Mesenchymal stem cell (in vitro differentiated cells and primary cell): ENCODE results near the gene SARDH.
A peak's percentile ranks its signal among the peaks of the same experiment; 100 is the strongest.

ENCODE experiments used
- DNase-seq: peaks from one replicate; pipeline ENCODE4 v3.0.0-alpha.2; 2013
- H2AFZ ChIP-seq: one replicate; pipeline ENCODE4 v1.6.1; 2013; ENCODE audit warnings: low read depth, mild to moderate bottlenecking, control low read depth, inconsistent platforms, low read length, moderate library complexity
- H2AK5ac ChIP-seq: 2 replicates; pipeline ENCODE4 v1.6.1; 2013; ENCODE audit warnings: low read length, moderate library complexity, mild to moderate bottlenecking, inconsistent platforms; ENCODE audit not compliant: severe bottlenecking
- H2BK120ac ChIP-seq: one replicate; pipeline ENCODE4 v1.6.1; 2013; ENCODE audit warnings: low read depth, mild to moderate bottlenecking, inconsistent platforms, low read length, moderate library complexity
- H2BK12ac ChIP-seq, 2 experiments: one replicate each; pipeline ENCODE4 v1.6.1; 2013; ENCODE audit warnings: inconsistent platforms in 2 of 2, low read length in 2 of 2, mild to moderate bottlenecking in 2 of 2, moderate library complexity in 2 of 2, control low read depth in 1 of 2
- H2BK15ac ChIP-seq: one replicate; pipeline ENCODE4 v1.6.1; 2013; ENCODE audit warnings: mild to moderate bottlenecking, low read depth, inconsistent platforms; ENCODE audit not compliant: poor library complexity, severe bottlenecking
- H2BK5ac ChIP-seq: 2 replicates; pipeline ENCODE4 v1.6.1; 2013; ENCODE audit warnings: low read depth, mild to moderate bottlenecking, low read length, control low read depth, inconsistent platforms; ENCODE audit not compliant: poor library complexity, severe bottlenecking
- H3K14ac ChIP-seq, 2 experiments: one replicate each; pipeline ENCODE4 v1.6.1; 2013; ENCODE audit warnings: inconsistent platforms in 2 of 2, low read length in 2 of 2, control low read depth in 1 of 2, mild to moderate bottlenecking in 1 of 2, moderate library complexity in 1 of 2
- H3K18ac ChIP-seq, 2 experiments: one replicate each; pipeline ENCODE4 v1.6.1; 2013; ENCODE audit warnings: inconsistent platforms in 2 of 2, low read length in 2 of 2, control low read depth in 1 of 2, low read depth in 1 of 2, mild to moderate bottlenecking in 1 of 2
- H3K23ac ChIP-seq, 2 experiments: one replicate each; pipeline ENCODE4 v1.6.1; 2013; ENCODE audit warnings: inconsistent platforms in 2 of 2, low read length in 2 of 2, mild to moderate bottlenecking in 2 of 2, moderate library complexity in 2 of 2, control low read depth in 1 of 2
- H3K27ac ChIP-seq: 2 replicates; pipeline ENCODE4 v1.5.1; 2013; ENCODE audit warnings: mild to moderate bottlenecking, moderate library complexity, low read length, control low read depth, inconsistent platforms; ENCODE audit not compliant: poor library complexity, severe bottlenecking
- H3K27me3 ChIP-seq, 2 experiments: 2 replicates each; pipeline versions ENCODE4 v1.6.1 to v1.7.0; 2013; ENCODE audit warnings: low read length in 2 of 2, mild to moderate bottlenecking in 2 of 2, moderate library complexity in 2 of 2, control low read depth in 1 of 2, inconsistent platforms in 1 of 2; ENCODE audit not compliant: control insufficient read depth in 1 of 2, insufficient read depth in 1 of 2
- H3K36me3 ChIP-seq, 2 experiments: 2 replicates each; pipeline versions ENCODE4 v1.6.1 to v1.7.0; 2013; ENCODE audit warnings: low read length in 2 of 2, control low read depth in 1 of 2, inconsistent platforms in 1 of 2, low read depth in 1 of 2, mild to moderate bottlenecking in 1 of 2; ENCODE audit not compliant: insufficient read depth in 2 of 2, control insufficient read depth in 1 of 2
- H3K4ac ChIP-seq, 2 experiments: one replicate each; pipeline ENCODE4 v1.6.1; 2013; ENCODE audit warnings: inconsistent platforms in 2 of 2, low read length in 2 of 2, mild to moderate bottlenecking in 2 of 2, moderate library complexity in 2 of 2, control low read depth in 1 of 2, low read depth in 1 of 2
- H3K4me1 ChIP-seq: 2 replicates; pipeline ENCODE4 v1.6.1; 2013; ENCODE audit warnings: low read depth, low read length, control low read depth; ENCODE audit not compliant: control insufficient read depth, insufficient read depth
- H3K4me2 ChIP-seq: 2 replicates; pipeline ENCODE4 v1.6.1; 2013; ENCODE audit warnings: low read length, mild to moderate bottlenecking, inconsistent platforms; ENCODE audit not compliant: poor library complexity, severe bottlenecking
- H3K4me3 ChIP-seq, 2 experiments: 2 replicates each; pipeline versions ENCODE4 v1.5.1 to v1.7.0; 2013; ENCODE audit warnings: low read length in 2 of 2, mild to moderate bottlenecking in 2 of 2, control low read depth in 1 of 2, low read depth in 1 of 2; ENCODE audit not compliant: insufficient read depth in 1 of 2
- H3K79me1 ChIP-seq: replicated peaks from 2 replicates; pipeline ENCODE4 v1.6.1; 2013; ENCODE audit warnings: mild to moderate bottlenecking, control low read depth, low read length, inconsistent platforms; ENCODE audit not compliant: poor library complexity, severe bottlenecking
- H3K9ac ChIP-seq: 2 replicates; pipeline ENCODE4 v1.7.0; 2013; ENCODE audit warnings: mild to moderate bottlenecking, low read length, moderate library complexity
- H3K9me3 ChIP-seq: 2 replicates; pipeline ENCODE4 v1.7.0; 2013; ENCODE audit warnings: mild to moderate bottlenecking, low read length; ENCODE audit not compliant: control insufficient read depth
- H4K8ac ChIP-seq: one replicate; pipeline ENCODE4 v1.6.1; 2013; ENCODE audit warnings: inconsistent platforms, mild to moderate bottlenecking, low read length, moderate library complexity
- H4K91ac ChIP-seq: one replicate; pipeline ENCODE4 v1.6.1; 2013; ENCODE audit warnings: mild to moderate bottlenecking, low read length, inconsistent platforms
- WGBS: methylation state at CpG from one replicate; pipeline ENCODE4 v1.1.7; 2013; ENCODE audit warnings: mixed read lengths; 5-methylcytosine and 5-hydroxymethylcytosine counted together

Gene SARDH

DNA sequence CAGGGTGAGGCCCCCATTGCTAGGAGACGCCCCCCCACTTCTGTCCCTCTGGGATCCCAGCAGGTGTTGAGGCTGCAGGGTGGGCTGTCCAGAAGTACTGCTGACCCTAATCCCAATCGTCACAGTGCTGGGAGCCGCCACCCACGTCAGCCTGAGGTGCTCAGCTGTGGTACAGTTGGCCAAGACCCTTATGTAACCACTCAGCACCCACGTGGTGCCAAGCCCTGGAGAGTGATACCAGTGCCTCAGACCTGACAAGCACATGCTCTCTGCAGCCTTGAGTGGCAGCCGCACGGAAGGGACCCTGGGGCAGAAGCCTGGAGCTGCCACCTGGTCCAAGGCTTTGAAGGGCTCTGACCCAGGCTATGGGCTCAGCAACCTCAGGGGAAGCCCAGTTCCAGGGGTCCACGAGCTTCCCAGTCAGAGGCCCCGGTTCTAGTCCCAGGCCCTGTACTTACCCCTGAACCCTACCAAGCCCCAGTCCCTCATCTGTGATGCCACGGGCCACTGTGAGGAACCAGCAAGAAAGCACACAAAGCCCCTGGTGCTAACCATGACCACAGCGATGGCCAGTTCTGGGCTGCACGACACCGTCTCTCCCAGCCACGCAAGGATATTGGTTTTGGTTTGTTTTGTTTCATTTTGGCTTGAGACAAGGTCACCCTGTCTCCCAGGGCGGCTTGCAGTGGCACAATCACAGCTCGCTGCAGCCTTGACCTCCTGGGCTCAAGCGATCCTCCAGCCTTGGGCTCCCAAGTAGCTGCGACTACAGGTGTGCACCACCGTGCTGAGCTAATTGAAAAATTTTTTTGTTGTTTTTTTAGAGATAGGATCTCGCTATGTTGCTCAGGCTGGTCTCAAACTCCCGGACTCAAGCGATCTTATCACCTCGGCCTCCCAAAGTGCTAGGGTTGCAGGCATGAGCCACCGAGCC is 51.2 kb downstream of the SARDH start:
- H3K79me1 ChIP-seq, result no peaks in the 10 kb centered on the region
- H3K9me3 ChIP-seq, result no peaks in the 10 kb centered on the region
- no peak overlapping the region for H3K14ac ChIP-seq
- no peak overlapping the region for H3K4ac ChIP-seq
- no peak overlapping the region for H4K91ac ChIP-seq
- H3K4me1 ChIP-seq, result peaks cover 12% of the 10 kb centered on the region
- H3K4me2 ChIP-seq, result no peak overlapping the region
- H2AFZ ChIP-seq, result no peak overlapping the region
- H3K27me3 ChIP-seq, result peaks cover 3 to 40% of the 10 kb centered on the region in 2 experiments
- no peak overlapping the region for H3K18ac ChIP-seq
- no peaks in the 10 kb centered on the region for H3K36me3 ChIP-seq
- H3K23ac ChIP-seq, result no peak overlapping the region
- no peak overlapping the region for H2BK12ac ChIP-seq
- no peak overlapping the region for H3K27ac ChIP-seq
- no peak overlapping the region for H2AK5ac ChIP-seq
- WGBS, result 94% methylated on average over 24 of the region's 24 CpGs
- H2BK15ac ChIP-seq, result no peak overlapping the region
- no peak overlapping the region for H4K8ac ChIP-seq
- no peak overlapping the region for H3K4me3 ChIP-seq
- DNase-seq, result no peak
- H2BK5ac ChIP-seq, result no peak overlapping the region
- no peak overlapping the region for H2BK120ac ChIP-seq
- H3K9ac ChIP-seq, result no peak overlapping the region

DNA sequence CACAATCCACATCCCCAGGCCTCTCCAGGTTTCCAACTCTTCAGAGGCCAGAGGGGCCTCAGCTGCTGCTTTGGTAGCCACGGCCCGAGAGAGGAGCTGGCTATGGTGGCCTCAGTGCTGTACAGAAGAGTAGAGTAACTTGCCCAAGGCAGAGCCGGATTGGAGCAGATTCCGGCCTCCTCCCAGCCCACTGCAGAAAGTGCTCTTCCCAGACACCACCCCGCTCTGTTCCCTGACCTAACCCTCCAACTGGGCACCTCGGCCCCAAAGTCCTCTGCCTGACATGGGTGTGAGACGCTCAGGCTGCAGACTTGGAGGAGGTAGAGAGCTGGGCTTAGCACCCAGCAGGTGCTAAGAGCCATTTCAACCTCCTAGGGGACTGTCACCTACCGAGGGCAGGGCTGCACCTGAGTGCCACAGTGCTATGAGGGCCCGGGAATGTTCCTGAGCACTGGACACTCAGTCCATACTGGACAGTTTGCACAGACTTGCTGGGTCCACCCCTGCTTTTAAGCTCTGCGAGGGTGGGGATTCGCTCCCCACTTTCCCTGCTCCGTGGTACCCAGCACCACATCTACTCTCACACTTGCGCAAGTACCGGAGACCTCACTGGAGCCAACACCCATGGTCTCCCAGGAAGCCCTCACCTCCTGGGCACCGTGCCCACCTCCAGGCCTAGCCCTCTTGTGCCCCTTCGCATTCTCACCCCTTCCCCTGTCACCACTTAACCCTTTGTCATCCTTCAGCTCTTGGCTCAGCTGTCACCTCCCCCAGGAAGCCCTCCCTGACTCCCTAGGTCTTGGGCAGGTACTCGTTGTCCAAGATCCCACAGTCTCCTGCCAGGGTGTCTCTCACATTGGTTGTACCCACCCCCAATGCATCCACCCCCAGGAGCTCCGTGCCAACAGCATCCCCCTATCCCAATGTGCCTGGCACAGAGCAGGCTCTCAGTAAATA is 52.2 kb downstream of the SARDH start:
- Histone ChIP-seq H2AK5ac (no peak overlapping the region), H2BK12ac (peak overlapping the region in 1 of 2 experiments; percentile 1), H3K23ac (no peak overlapping the region), H3K9ac (no peak overlapping the region), H2BK120ac (no peak overlapping the region), H4K8ac (no peak overlapping the region), H3K79me1 (no peaks in the 10 kb centered on the region), H3K36me3 (no peaks in the 10 kb centered on the region), H3K27ac (no peak overlapping the region), H2BK5ac (no peak overlapping the region), H3K4ac (no peak overlapping the region), H3K4me3 (no peak overlapping the region), H3K9me3 (no peaks in the 10 kb centered on the region), H3K14ac (no peak overlapping the region), H3K18ac (no peak overlapping the region), H4K91ac (no peak overlapping the region), H3K27me3 (peaks cover 3 to 48% of the 10 kb centered on the region in 2 experiments), H3K4me1 (peaks cover 5% of the 10 kb centered on the region), H2AFZ (no peak overlapping the region), H2BK15ac (no peak overlapping the region), H3K4me2 (no peak overlapping the region)
- DNase-seq, result no peak
- 86% methylated on average over 17 of the region's 18 CpGs for WGBS

DNA sequence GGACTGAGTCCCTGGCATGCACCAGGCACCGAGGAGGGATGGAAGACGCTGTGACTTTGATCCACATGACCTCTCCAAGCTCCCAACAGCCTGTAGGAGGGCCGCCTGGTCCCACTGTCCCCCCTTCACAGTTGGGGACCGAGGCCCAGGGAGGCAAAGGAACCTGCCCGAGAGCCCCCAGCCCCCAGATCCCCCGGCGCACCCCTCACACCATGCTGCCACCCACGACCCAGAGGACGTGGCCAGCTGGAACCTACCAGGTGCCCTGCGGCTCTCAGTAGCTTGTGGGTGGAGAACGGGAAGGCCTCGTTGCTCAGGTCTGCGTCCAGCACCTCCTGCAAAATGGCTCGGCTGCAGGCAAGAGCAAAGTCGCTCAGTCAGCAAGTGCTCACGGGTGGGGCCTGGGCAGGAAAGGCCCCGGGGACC is 53.2 kb downstream of the SARDH start:
- H3K9ac ChIP-seq, result no peak overlapping the region
- no peaks in the 10 kb centered on the region for H3K36me3 ChIP-seq
- DNase-seq, result no peak
- no peak overlapping the region for H3K18ac ChIP-seq
- H2BK5ac ChIP-seq, result no peak overlapping the region
- H3K4me2 ChIP-seq, result no peak overlapping the region
- H2BK12ac ChIP-seq, result no peak overlapping the region
- no peak overlapping the region for H4K8ac ChIP-seq
- no peak overlapping the region for H3K23ac ChIP-seq
- H4K91ac ChIP-seq, result peak overlapping the region; percentile 53
- H3K4me1 ChIP-seq, result peaks cover 5% of the 10 kb centered on the region
- no peak overlapping the region for H3K14ac ChIP-seq
- no peak overlapping the region for H3K27ac ChIP-seq
- no peak overlapping the region for H2AK5ac ChIP-seq
- no peak overlapping the region for H2AFZ ChIP-seq
- H3K27me3 ChIP-seq, result peaks cover 3 to 58% of the 10 kb centered on the region in 2 experiments
- H3K79me1 ChIP-seq, result no peaks in the 10 kb centered on the region
- WGBS, result 91% methylated on average over 16 of the region's 17 CpGs
- no peak overlapping the region for H3K4me3 ChIP-seq
- H2BK15ac ChIP-seq, result no peak overlapping the region
- no peaks in the 10 kb centered on the region for H3K9me3 ChIP-seq
- H3K4ac ChIP-seq, result no peak overlapping the region
- H2BK120ac ChIP-seq, result no peak overlapping the region
